KMS-11 (cell line): ENCODE measurements around the gene TBC1D23.
"Not testable (repeated sequence)": the region's sequence is repeated elsewhere in the genome, so short reads cannot be mapped to it uniquely, and the experiment has no call there.

Source experiments
- H2AFZ ChIP-seq: fragments of 200-600 bp; sonication (generic); 2 replicates; pipeline ENCODE4 v1.6.1; 2016; ENCODE audit warnings: antibody characterized with exemption, mixed run types, low read depth
- H3K27ac ChIP-seq: fragments of 200-600 bp; sonication (generic); 2 replicates; pipeline ENCODE4 v1.6.1; 2016; ENCODE audit warnings: mild to moderate bottlenecking, mixed run types
- H3K27me3 ChIP-seq: fragments of 200-600 bp; sonication (generic); 2 replicates; pipeline ENCODE4 v1.6.1; 2017; ENCODE audit warnings: mild to moderate bottlenecking, low read depth, mixed run types, moderate library complexity; ENCODE audit not compliant: insufficient read depth
- H3K36me3 ChIP-seq: fragments of 200-600 bp; sonication (generic); 2 replicates; pipeline ENCODE4 v1.6.1; 2017; ENCODE audit warnings: mild to moderate bottlenecking, mixed run types; ENCODE audit not compliant: insufficient read depth
- H3K4me1 ChIP-seq: fragments of 200-600 bp; sonication (generic); 2 replicates; pipeline ENCODE4 v1.6.1; 2016; ENCODE audit warnings: mild to moderate bottlenecking, low read depth, mixed run types; ENCODE audit not compliant: poor library complexity, severe bottlenecking
- H3K4me2 ChIP-seq: fragments of 200-600 bp; sonication (generic); 2 replicates; pipeline ENCODE4 v1.7.0; 2016; ENCODE audit warnings: mild to moderate bottlenecking, mixed run types
- H3K4me3 ChIP-seq: fragments of 200-600 bp; sonication (generic); IDR thresholded peaks from 2 replicates; pipeline ENCODE4 v1.6.1; 2017; ENCODE audit warnings: low read depth, low read length, mixed read lengths; ENCODE audit not compliant: insufficient read depth
- H3K79me2 ChIP-seq: fragments of 200-600 bp; sonication (generic); 2 replicates; pipeline ENCODE4 v1.6.1; 2016; ENCODE audit warnings: low read depth, mixed run types; ENCODE audit not compliant: insufficient read depth
- H3K9ac ChIP-seq: fragments of 200-600 bp; sonication (generic); 2 replicates; pipeline ENCODE4 v1.6.1; 2016; ENCODE audit warnings: mild to moderate bottlenecking, mixed run types
- H4K20me1 ChIP-seq: fragments of 200-600 bp; sonication (generic); 2 replicates; pipeline ENCODE4 v1.6.1; 2016; ENCODE audit warnings: mild to moderate bottlenecking, mixed run types; ENCODE audit not compliant: insufficient read depth
- CTCF ChIP-seq: fragments of 200-600 bp; sonication (generic); conservative IDR thresholded peaks from 2 replicates; pipeline ENCODE4 v1.6.1; 2017; ENCODE audit warnings: low read depth, mild to moderate bottlenecking, antibody characterized with exemption, low read length, moderate library complexity, mixed read lengths

TBC1D23 gene

GRCh38 chr3:100234364-100234763 is 26.4 kb upstream of the TBC1D23 start:
- no peak overlapping the region for H3K27ac ChIP-seq
- H3K79me2 ChIP-seq, result no peaks in the 10 kb centered on the region
- H3K4me2 ChIP-seq, result no peak overlapping the region
- no peak overlapping the region for H3K9ac ChIP-seq
- no peaks in the 10 kb centered on the region for H4K20me1 ChIP-seq
- no peaks in the 10 kb centered on the region for H3K27me3 ChIP-seq
- no peak for TF ChIP-seq CTCF
- no peak overlapping the region for H2AFZ ChIP-seq
- no peak overlapping the region for H3K4me3 ChIP-seq
- no peaks in the 10 kb centered on the region for H3K36me3 ChIP-seq
- H3K4me1 ChIP-seq, result no peaks in the 10 kb centered on the region

DNA sequence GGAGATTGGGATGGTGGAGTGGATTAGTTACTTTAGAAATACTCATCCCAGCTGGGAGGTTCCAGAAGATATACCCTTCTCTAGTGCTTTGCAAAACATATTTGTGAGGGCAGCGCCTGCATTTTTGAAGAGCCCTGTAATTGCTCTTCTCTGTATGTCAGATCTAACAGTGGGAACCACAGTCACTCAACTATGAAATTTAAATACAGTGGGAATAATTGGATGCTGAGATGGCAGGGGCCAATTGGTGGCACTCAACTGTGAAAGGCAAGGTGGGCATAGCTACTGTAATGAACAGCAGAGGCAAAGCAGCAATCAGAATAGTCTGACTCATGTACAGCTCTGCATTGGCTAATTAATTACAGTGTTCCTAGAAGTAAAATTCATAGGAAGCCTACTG is 22.2 kb upstream of the TBC1D23 start:
- H3K4me1 ChIP-seq, result no peaks in the 10 kb centered on the region
- no peak overlapping the region for H2AFZ ChIP-seq
- no peak overlapping the region for H3K4me2 ChIP-seq
- no peaks in the 10 kb centered on the region for H4K20me1 ChIP-seq
- no peak for TF ChIP-seq CTCF
- no peaks in the 10 kb centered on the region for H3K79me2 ChIP-seq
- no peak overlapping the region for H3K27ac ChIP-seq
- H3K4me3 ChIP-seq, result no peak overlapping the region
- no peak overlapping the region for H3K9ac ChIP-seq
- no peaks in the 10 kb centered on the region for H3K36me3 ChIP-seq
- no peaks in the 10 kb centered on the region for H3K27me3 ChIP-seq

DNA sequence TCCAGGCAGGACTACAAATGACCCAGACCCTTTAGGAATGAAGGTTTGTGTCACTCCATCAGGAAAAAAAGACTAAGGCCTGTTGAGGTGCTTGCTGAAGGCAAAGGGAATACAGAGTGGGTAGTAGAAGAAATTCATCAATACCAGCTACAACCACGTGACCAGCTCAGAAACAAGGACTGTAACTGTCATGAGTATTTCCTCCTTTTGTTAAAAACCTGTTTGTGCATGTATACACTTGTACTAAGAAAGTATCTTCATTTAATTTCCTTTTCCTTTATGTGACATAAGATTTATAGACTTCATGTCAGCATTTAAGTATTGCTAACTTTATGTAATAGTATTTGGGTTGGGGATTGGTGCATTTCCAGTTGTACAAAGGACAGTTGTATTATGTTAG is 18.3 kb upstream of the TBC1D23 start:
- not testable (repeated sequence) for H3K4me3 ChIP-seq, H3K36me3 ChIP-seq, H3K4me1 ChIP-seq, H2AFZ ChIP-seq, H3K79me2 ChIP-seq, H3K9ac ChIP-seq, H3K27me3 ChIP-seq, H3K27ac ChIP-seq, H4K20me1 ChIP-seq, H3K4me2 ChIP-seq

DNA sequence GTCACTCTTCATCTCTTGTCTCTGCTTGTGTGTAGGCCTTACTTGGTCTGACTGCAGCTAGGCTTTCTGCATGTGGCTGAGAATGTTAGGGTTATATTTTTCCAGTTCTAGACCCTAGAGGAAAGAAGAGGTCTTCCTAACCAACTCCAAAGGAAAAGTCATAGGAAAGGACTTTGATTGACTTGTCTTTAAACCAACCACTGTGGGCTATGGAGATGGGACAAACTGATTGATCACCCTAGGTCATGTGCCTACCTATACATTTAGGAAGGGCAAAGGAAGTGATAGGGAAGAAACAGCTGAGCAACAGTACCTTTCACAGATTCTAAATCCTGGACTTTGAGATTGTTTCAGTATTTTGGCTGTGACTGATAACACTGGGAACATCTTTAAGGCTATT is 16.5 kb upstream of the TBC1D23 start:
- Histone ChIP-seq H3K27ac (no peak overlapping the region), H3K4me1 (no peaks in the 10 kb centered on the region), H3K9ac (no peak overlapping the region), H3K79me2 (no peaks in the 10 kb centered on the region), H3K27me3 (no peaks in the 10 kb centered on the region; the same call in 1 of the 2 replicates), H3K4me2 (no peak overlapping the region), H3K4me3 (no peak overlapping the region), H2AFZ (no peak overlapping the region), H3K36me3 (no peaks in the 10 kb centered on the region), H4K20me1 (no peaks in the 10 kb centered on the region)
- TF ChIP-seq CTCF, result no peak

- no peak for TF ChIP-seq CTCF
- H2AFZ ChIP-seq, result no peak overlapping the region
- H4K20me1 ChIP-seq, result no peaks in the 10 kb centered on the region
- H3K4me2 ChIP-seq, result no peak overlapping the region
- H3K9ac ChIP-seq, result no peak overlapping the region
- no peaks in the 10 kb centered on the region for H3K4me1 ChIP-seq
- H3K27me3 ChIP-seq, result no peaks in the 10 kb centered on the region; the same call in 1 of the 2 replicates
- H3K79me2 ChIP-seq, result no peaks in the 10 kb centered on the region
- H3K36me3 ChIP-seq, result no peaks in the 10 kb centered on the region
- no peak overlapping the region for H3K27ac ChIP-seq
- no peak overlapping the region for H3K4me3 ChIP-seq
These were observed 15.7 kb upstream of the TBC1D23 start for GRCh38 chr3:100245136-100245535.
